NAMALWA (cell line): ENCODE results near the gene AGAP1.

Experiments
- DNase-seq: peaks from one replicate; pipeline ENCODE4 v3.0.0-alpha.2; 2015; ENCODE audit warnings: low spot score

Gene AGAP1

GRCh38 chr2:236102971-236103370, 609.1 kb downstream of the AGAP1 start:
- DNase-seq = no peak

GRCh38 chr2:236103981-236104380, 610.1 kb downstream of the AGAP1 start:
- no peak for DNase-seq

GRCh38 chr2:236105955-236106607, 612.2 kb downstream of the AGAP1 start:
- DNase-seq = no peak

- no peak for DNase-seq
These were observed 612.9 kb downstream of the AGAP1 start for GRCh38 chr2:236106761-236107160.

GRCh38 chr2:236107536-236107935, 613.7 kb downstream of the AGAP1 start:
- DNase-seq = no peak

GRCh38 chr2:236107942-236108625, 614.2 kb downstream of the AGAP1 start:
- DNase-seq = no peak

GRCh38 chr2:236109061-236109460, 615.2 kb downstream of the AGAP1 start:
- no peak for DNase-seq

GRCh38 chr2:236109473-236109872, 615.6 kb downstream of the AGAP1 start:
- no peak for DNase-seq

- DNase-seq = no peak
These were observed 618.6 kb downstream of the AGAP1 start for GRCh38 chr2:236112466-236112865.

- DNase-seq = no peak
These were observed 619.6 kb downstream of the AGAP1 start for GRCh38 chr2:236113425-236113824.

- DNase-seq = no peak
These were observed 620.1 kb downstream of the AGAP1 start for GRCh38 chr2:236113948-236114347.

- no peak for DNase-seq
These were observed 621.1 kb downstream of the AGAP1 start for GRCh38 chr2:236114959-236115358.

- no peak for DNase-seq
These were observed 623.6 kb downstream of the AGAP1 start for GRCh38 chr2:236117401-236117800.

- no peak for DNase-seq
These were observed 624.0 kb downstream of the AGAP1 start for GRCh38 chr2:236117861-236118269.

- DNase-seq = no peak
These were observed 625.2 kb downstream of the AGAP1 start for GRCh38 chr2:236119003-236119402.

- no peak for DNase-seq
These were observed 625.6 kb downstream of the AGAP1 start for GRCh38 chr2:236119476-236119875.

GRCh38 chr2:236120141-236120601, 626.3 kb downstream of the AGAP1 start:
- DNase-seq = no peak

- no peak for DNase-seq
These were observed 627.0 kb downstream of the AGAP1 start for GRCh38 chr2:236120829-236121228.

GRCh38 chr2:236121546-236121945, 627.7 kb downstream of the AGAP1 start:
- no peak for DNase-seq

- no peak for DNase-seq
These were observed 628.4 kb downstream of the AGAP1 start for GRCh38 chr2:236122236-236122635.

- DNase-seq = no peak
These were observed 629.9 kb downstream of the AGAP1 start for GRCh38 chr2:236123716-236124115.

- DNase-seq = no peak
These were observed 630.5 kb downstream of the AGAP1 start for GRCh38 chr2:236124182-236124893.

GRCh38 chr2:236125541-236125940, 631.7 kb downstream of the AGAP1 start:
- DNase-seq = no peak
